GM10248 (cell line): Measurements from ENCODE around the gene LCLAT1.

Source experiments
- CTCF ChIA-PET: fragments of 300-600 bp; sonication (Branson Sonifier 250); formaldehyde crosslinking; extraction: SDS; loops from one replicate; lab custom pipeline; 2021; ENCODE audit warnings: antibody characterized with exemption; lab: Yijun Ruan, JAX
- POLR2A ChIA-PET: fragments of 350-650 bp; sonication (Branson Sonifier 250); formaldehyde crosslinking; extraction: SDS; loops from one replicate; lab custom pipeline; 2020; ENCODE audit warnings: antibody characterized with exemption; lab: Yijun Ruan, JAX
- DNase-seq: peaks from one replicate; pipeline ENCODE4 v3.0.0; 2012; ENCODE audit errors: extremely low spot score
- CTCF ChIP-seq: IDR thresholded peaks from 2 replicates; pipeline ENCODE4 v1.5.1; 2012; ENCODE audit warnings: mild to moderate bottlenecking, low read depth; ENCODE audit errors: extremely low read depth, missing control alignments, control extremely low read depth

LCLAT1 gene

GRCh38 chr2:30499681-30500080 lies 52.6 kb downstream of the LCLAT1 start:
- no peak for DNase-seq
- ChIA-PET POLR2A (no interaction called here), CTCF (no interaction called here)
- TF ChIP-seq CTCF: no peak

- no peak for TF ChIP-seq CTCF
- no peak for DNase-seq
- CTCF ChIA-PET: no interaction called here
- POLR2A ChIA-PET: no interaction called here
Measured at GRCh38 chr2:30500699-30501098, 53.7 kb downstream of the LCLAT1 start.

- CTCF ChIA-PET: interaction anchor here (1.3 kb wide), 1 partner anchor 8 kb away, joined by 5 read pairs; no protein-coding TSS in a partner anchor
Measured at GRCh38 chr2:30502310-30502709, 55.3 kb downstream of the LCLAT1 start.

GRCh38 chr2:30503007-30503694 lies 56.1 kb downstream of the LCLAT1 start:
- POLR2A ChIA-PET: no interaction called here
- no peak for TF ChIP-seq CTCF
- DNase-seq: no peak
- CTCF ChIA-PET: interaction anchor here (1.0 to 1.3 kb wide), 4 partner anchors 8 to 121 kb away, joined by 3 to 5 read pairs (median 4); no protein-coding TSS in a partner anchor

More at GRCh38 chr2:30502310-30502709, 55.3 kb downstream of the LCLAT1 start:
- no peak for TF ChIP-seq CTCF
- POLR2A ChIA-PET: no interaction called here
- no peak for DNase-seq

- ChIA-PET CTCF (interaction anchor here (1.0 to 3.8 kb wide), 6 partner anchors 8 to 120 kb away, joined by 3 to 17 read pairs (median 4); no protein-coding TSS in a partner anchor), POLR2A (no interaction called here)
- TF ChIP-seq CTCF: no peak
- DNase-seq: no peak
Measured at GRCh38 chr2:30503695-30504052, 56.6 kb downstream of the LCLAT1 start.

GRCh38 chr2:30504731-30505130 lies 57.7 kb downstream of the LCLAT1 start:
- ChIA-PET CTCF (interaction anchor here (0.7 to 3.8 kb wide), 7 partner anchors 12 to 207 kb away, joined by 3 to 17 read pairs (median 5); no protein-coding TSS in a partner anchor), POLR2A (no interaction called here)
- no peak for TF ChIP-seq CTCF
- DNase-seq: no peak
